ENCODE data around the gene ZIC4.

The ZIC4 gene

DNA sequence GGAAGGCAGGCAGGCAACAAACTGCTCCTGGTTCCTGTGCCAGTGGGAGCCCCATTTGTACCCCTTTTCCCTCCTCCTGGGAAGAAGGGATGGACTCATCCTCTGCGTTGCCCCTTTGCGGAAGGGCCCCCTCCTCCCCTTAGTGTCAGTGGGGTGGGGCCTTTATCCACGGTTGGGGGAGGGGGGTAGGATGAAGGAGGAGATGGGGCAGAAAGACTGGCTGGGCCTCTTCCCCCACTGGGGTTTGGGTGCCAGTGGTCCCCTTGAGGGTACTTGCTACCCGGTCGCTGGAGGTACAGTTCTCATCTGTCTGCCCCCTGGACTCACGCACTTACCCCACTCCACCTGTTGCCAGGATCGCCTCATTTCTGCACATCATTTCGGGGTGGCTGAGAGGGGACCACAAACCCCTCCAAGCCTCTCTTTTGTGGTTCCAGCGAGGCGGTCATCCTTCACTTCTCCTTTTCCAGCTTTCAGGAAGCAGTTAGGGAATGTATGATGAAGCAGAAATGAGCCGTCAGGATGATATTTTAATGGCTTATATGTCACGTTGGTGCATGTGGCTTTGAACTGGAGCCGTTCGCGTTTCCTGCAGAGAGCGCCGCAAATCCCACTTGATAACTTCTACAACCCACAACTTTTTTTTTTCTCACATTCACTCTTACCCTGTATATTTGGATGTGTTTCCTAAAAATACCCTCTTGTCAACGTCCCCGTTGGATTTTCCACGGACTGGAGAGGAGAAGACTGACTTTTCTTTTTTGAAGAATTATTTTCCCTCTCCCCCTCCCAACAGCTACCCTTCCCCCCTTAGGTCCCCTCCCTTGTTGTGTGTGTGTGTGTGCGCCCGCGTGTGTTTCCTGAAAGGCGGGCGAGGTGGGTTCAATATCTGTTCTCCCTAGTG, at the start of gene ZIC4:
Gene ZIC4 (minus strand): TSS at position 516 of the 904 bp plus-strand sequence. CDS start 3,746 bp downstream, outside the sequence.
- no peak for DNase-seq

DNA sequence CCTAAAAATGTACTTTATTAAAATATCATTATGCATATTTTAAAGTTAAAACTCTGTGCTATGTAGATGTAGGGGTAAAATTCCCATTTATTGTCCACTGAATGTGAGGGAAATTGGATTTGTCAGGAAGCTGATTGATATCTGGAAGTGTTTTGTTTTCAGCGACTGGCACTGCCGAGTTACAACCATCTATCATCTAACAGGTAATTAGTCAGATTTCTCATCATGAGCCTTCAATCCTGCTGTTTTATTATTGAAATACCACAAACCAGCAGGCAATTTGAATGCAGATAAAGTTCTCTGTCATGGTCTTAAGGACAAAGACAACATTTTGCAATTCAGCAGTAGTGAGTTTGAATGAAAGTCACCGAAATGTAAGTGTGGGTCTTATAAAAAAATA, 43.3 kb upstream of the ZIC4 start:
- DNase-seq, result no peak

DNA sequence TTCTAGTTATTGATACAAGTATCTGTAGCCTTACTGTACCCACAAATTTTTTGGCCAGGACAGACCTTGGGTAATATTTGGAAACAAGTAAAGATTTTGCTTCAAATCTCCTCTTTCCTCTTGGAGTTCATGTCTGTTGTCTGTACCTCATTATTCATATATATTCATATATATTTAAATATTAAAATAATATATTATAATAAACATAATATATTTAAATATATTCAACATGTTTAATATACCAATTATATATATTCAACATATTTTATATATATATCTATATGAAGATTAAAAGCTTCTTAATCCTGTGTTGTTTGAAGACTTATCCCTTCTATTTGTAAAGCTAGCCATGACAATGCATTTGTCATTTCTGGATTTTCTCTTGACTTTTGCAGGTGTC, 40.9 kb upstream of the ZIC4 start:
- no peak for DNase-seq

DNA sequence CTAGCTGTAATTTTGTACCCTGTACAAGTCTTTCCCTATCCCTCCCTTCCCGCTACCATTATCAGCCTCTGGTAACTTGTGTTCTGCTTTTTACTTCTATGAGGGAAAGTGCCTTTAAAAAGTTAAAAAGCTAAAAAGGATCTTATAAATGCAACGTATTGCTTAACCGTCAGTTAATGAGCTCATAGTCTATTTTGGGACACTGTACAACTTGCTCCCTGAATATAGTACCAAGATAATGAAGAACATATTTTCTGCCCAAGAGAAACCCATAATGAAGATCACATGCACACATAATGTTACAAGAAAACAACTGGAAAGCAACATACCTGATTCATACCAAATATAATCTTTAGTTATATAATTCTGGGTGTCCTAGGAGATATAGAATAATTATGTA, 25.4 kb upstream of the ZIC4 start:
- no peak for DNase-seq

DNA sequence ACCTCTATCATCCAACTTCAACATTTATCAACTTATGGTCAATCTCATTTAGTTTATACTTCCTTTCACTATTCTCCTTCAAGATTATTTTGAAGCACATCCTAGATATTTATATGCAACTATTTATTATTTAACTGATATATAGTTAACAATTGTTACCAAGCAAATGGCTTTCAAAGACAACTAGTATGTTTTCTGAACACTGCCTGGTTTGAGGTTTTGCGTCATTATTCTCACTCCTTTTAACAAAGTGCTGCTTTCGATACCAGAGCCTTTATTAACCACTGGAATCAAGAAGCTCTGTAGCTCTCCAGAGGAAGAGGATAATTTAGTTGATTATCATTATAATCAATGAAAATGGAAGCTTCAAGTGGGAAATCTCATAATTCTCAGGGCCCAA, 22.4 kb upstream of the ZIC4 start:
- DNase-seq, result no peak

DNA sequence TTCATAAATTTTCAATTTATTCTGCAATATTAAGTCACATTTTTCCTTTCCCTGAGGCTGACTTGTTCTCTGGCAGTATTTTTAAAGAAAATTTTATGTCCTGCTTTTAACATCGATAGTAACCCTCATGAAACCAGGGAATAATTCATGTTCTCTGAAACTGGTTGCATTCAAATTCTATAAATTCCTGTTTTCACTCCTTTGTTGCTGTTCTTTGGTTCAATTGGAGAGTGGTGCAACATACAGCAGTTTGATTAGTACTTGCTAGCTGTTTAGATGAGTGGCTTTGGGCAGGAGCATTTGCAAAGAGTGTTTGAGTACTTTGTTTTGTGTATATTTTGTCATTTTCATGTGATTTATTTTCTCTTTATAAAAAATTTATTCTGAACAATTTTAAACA, 22.0 kb upstream of the ZIC4 start:
- no peak for DNase-seq

DNA sequence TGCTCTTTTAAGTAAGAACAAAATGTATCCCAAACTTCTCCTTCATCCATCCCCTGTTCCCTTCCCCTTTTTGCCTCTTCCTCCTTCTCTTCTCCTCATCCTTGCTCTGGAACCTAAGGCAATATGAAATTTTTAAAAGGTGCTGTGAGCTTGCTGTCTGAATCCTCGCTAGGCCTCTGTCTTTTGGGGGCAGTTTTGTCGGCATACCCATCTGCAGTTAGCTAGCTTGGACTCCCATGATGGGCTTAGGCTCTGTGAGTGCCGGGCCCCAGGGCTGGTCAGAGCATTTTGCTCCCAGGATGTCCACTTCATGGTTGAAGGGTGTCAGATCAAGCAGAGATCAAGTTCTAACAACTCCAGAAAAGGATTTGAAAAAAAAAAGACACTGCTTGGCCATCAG, 21.4 kb upstream of the ZIC4 start:
- DNase-seq, result no peak

DNA sequence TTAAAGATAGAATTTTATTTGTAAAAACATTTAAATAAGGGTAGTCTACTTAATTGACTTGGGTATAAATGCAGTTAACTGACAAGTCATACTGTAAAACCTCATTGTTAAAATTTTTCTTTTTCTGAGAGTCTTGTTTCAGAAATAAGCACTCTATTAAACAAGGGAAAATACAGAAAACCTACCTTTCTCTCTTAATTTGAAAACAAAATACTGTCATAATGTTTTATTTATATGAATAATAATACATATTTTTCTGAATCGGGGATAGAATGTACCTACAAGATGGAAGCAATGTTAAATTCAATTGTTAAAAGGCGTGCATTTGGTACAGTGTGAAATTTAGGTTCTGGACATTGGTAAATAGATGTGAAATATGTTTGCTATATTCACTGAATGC, 20.6 kb upstream of the ZIC4 start:
- DNase-seq, result no peak

DNA sequence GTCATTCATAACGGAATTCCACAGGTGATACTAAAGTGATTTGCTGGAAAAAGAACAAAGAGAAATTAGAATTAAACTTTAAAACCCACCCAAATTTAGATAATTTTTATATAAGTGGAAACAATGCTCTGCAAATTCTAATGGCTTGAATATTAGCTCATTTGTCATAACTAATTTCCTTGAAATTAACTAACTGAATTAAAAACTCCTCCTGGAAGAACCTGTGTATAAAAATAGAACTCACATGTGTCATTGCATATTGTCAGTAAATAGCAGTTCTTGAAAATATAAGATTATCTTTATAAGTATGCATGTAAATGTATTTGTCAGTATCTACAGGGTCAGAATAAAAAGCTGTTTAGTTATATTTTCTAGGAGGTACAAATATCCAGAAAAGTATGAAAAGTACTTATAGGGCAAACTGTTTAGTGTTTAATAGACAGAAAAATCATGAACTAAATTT, 19.1 kb upstream of the ZIC4 start:
- no peak for DNase-seq

DNA sequence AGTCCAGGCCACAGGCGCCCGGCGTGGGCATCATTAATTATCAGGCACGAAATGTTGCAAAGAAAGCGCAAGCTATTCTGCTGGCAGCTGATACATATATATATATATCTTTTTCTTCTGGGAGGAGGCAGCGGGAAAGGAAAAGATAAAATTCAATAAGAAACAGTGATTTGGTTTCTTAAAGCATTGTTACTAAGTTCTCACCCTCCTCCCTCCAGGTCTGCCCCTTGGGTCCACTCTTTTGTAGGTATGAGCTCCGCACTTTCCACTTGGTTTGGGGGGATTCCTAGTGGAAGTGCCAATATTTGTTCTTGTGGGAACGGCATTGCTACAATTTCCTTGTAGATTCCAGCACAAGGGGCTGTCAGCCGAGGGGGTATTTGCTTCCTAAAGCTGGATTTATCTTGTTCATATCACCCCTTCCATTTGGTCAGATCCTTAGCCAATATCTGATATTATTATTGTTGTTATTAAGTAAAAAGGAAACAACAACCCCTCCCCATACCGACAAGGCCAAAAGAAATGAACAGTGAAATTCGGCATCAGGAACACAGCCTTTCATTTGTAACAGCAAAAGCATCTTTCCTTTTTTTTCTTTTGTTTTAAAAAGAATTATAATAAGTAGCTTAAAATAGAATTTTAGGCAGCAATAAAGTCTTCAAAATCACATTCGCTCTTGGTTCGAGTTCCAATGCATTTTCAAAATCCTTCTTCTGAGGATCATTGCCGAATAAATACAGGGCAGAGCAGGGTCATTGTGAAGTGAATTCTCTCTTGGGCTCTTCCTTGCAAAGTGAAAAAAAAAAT, 18.4 kb upstream of the ZIC4 start:
- DNase-seq, result no peak

DNA sequence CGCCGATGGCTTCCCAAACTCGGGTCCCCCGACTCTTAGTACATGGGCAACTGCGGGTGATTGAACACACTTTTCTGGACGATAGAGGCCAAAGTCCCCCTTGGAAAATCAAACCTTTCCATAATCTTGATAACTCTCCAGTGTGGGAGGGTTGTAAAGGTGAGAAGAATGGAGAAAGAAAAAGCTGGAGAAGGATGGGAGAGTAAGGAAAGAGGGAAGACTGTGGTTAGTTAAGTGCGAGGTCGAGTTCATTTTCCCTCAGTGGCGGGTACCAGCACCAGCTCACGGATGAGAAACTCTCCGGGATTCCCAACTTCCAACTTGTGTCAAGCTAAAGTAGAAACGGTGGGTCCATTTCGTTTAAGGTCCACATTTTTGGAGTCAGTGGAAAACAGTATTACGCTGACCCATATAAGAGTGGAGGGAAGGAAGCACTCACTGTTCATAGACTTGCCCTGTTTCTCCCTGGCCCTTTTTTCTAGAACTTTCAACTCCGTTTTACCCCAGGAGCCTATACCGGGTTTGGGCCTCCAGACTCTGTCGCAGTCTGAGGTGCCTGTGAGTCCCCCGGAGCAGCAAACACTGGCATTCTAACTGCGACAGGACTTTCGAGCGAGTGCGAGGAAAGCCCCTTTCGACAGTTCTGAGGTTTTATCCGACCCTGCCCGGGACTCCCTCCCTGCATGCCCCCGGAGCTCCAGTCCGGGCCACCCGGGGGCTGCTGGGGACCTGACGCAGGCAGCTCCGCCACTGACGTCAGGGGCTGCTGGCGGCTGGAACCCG, 17.6 kb upstream of the ZIC4 start:
- no peak for DNase-seq

DNA sequence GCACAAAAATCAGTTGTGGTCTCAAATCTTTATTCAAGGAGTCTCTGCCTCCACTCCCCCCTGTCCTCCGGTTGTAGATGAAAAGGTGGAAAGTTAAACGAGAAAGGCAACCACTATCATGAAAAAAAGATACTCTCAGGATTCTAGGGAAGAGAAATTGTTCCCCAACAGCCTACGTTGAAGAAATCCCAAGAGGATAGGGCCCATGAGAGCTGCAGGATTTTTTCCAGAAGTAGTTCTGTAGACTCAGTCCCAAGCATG, 17.1 kb upstream of the ZIC4 start:
- no peak for DNase-seq

DNA sequence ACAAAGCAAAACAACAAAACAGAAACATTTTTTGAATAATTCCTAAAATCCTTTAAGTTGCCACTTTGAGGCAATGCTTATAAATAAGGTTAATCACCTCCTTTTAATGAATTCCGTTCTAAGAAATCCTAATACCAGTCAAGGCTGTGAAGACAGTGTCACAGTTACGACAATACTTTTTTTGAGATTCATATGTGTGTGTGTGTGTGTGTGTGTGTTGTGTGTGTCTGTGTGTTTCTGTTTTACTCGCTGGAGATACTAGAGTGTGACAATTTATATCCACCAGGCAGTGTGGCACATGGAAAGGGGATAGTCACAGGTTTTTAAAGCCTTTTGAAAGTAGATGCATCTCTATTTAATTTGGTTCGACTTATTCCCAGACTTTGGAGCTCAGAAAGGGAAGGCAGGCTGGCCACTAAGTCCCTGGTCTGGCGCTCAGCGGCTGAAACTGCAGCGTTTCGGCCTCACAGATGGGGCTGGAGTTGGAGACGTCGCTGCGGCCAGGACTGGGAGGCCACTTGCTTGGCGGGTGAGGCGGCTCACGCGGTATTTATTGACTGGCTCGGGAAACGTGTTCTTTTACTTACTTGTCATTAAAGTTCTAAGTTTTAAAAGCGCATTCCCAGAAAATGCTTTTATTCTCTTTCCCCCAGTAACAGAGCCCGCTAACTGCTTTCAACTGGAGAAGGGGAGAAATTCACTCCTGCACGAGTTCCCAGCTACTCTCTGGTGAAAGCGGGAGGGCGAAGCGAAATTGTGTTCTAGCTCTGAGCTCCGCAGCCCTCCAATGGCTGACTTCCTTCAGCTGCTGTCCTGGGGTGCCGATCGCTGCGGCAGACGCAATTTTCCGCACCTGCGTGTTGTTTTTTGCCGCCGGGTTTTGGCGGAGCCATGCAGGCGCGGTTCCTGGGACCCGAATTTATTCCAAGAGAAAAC, 16.5 kb upstream of the ZIC4 start:
- DNase-seq, result no peak

DNA sequence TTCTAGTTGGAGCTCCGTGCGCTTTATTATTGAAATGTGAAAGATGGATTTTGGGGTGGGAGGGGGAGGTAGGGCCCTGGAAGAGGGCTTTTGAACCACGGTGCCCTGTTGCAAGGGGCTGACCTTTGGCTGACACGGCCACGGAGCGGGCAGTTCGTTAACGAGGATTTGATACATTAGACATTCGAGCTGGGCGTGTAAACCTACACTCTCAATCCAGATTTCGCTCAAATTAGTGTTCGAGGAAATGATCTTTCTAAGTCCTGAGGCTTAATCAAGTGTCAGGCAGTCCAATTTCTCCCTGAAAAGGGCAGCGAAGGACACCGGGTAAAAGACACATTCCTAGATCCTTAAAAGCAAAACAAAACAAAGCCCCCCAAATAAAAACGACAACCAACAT, 15.9 kb upstream of the ZIC4 start:
- DNase-seq, result no peak

DNA sequence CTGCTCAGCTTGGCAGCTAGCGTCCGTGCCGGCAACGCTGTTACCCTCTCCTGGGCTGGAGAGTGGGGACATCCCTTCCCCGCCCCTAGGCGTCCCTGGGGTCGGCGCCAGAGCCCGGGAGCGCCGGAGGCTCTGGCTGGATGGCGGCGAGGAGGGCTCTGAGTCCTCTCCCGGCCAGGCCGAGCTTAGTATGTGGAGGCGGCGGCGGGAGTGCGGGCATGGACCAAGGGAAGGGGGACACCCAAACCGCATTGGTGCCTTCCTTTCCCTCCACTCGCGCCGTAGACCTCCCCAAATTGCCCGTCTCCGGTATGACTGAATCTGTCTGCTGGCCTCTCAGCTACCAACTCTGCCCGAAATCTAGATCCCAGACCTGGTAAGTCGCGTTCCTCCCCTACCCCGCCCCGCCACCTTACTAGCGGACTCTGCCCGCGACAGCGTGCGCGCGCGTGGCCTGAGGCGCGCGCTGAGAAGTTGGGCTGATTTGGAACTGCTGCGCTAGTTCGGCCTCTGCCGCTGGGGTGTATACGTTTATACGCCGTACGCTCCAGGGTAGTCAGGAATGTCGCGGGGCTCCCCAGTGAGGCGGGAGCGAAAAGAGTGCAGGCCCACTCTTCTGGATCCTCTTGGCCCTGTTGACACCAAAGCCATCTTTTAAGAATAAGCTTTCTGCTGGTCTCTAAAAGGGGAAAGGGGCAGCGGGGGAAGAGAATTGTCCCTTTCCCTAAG, 15.0 kb upstream of the ZIC4 start:
- no peak for DNase-seq

DNA sequence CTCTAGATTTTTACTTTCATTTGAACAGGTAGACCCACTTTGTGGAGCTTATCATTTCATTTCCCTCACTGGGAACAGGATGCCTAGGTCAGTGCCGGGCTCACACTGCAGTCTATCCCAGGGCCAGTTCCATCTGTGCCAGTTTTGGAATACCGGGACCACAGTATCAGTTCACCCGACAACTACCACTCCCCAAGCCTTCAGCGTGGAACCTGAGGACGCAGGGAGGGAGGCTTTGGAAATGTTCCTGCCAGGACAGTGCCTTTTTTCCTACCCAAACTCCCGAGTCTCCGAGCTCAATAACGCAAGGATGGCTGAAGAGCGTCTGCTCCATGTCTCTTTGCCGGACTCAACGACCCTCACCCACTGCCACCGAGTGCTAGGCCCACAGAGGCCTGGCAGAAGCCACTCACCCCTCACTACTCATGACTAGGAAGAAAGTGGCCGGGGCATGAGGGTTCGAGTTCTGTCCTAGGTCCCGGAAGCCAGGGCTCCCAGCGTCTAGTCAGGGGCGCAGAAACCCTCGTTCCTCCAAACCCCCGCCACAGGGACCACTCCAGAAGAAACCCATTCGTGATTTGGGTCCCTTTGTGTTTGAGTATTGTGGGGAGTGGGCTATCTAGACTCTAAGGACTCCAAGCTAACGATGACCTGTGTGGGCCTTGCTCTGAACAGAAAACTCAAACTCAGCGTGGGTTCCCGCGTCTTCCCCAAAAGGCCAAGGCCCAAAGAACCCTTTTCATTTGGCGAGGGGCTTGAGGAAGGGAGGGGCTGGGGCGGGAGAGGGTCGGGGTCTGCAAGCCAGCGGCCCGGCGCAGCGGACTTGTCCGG, 14.2 kb upstream of the ZIC4 start:
- DNase-seq, result no peak

DNA sequence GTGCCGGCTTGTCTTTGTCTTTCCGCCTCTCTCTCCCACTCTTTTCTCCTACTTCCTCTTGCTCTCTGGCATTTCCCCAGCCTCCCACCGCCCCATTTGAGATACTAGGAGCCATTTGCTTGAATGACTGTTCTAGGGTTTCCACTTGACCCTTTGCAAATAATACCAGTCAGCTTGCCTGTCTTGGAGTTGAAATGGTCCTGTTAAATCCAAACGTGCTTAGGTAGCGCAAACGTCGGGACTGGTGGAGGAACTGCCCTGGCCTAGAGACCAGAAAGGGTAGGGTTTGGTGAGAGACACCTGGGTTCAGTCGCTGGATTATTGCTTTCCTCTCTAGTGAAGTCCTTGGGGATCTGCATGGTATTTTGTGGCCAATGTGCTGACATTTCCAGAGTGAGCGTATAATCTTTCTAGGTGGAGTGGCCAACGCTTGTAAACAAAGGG, 13.5 kb upstream of the ZIC4 start:
- no peak for DNase-seq

DNA sequence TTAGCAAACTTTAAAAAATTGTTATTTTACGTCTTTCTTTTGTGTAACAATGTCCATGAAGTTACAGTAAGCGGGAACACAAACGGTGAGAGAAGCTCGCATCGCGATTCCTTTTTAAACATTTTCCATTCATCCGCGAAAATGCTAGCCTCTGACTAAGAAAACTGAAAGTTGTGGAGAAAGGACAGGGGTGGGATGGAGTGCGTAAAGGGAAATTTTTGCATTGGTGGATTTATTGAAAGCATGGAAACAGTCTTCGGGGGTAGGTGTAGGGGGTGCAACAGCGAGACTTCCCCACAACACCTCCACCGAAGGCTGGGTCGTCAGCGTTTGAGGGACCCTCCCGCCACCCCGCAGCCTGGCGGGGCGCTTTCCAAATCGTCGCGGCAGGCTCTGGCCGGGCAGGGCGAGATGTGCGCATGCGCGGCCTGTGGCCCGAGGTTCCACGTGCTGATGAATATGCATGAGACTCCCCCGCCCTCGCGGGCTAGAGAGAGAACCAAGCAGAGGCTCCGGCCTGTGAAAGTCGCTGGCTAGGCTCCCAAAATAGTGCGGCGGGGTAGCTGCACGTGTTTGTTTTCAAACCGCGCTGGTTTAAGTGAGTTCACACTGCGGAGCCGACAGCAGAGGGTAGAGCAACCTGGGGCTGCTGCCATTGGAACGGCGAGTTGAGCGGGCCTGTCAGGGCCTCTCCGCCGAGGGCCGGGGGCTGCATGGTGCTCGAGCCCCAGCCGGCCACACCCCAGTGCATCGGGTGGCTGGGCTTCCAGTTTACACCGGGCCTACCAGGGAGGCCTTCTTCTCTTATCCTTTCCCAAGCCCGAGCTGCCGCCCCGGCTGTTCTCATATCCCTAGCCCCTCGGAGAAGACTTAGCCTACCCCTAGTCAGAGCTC, 12.7 kb upstream of the ZIC4 start:
- DNase-seq, result no peak

DNA sequence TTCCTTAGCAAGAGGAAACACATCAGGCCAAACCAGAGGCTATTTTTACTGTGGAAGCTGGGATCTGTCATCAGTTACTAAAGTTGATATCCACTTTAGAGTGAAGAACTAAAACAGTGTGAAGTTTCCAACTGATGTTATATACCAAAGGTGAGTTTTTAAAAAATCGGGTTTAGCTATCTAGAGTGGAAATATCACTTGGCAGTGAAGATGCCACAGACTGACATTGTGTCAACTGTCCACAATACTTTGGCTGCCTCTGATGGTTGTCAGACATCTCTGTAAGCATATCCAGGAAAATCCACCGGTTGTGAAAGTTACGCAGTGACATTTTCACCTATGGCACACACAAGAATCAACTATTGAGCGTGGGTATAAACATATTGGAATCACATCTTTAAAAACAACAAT, 12.0 kb upstream of the ZIC4 start:
- no peak for DNase-seq
